Neural cell (in vitro differentiated cells): ENCODE data around the gene TIMM23. TPM values are rescaled to one million over a fixed set of nuclear protein-coding genes. Genes with fewer than 3 reads are reported as not detected.

Experiments used
- H2AFZ ChIP-seq: fragments of 200-600, 300-800 bp; sonication (generic), shearing (Covaris generic); 2 replicates; pipeline ENCODE4 v1.6.0; 2014; ENCODE audit warnings: low read depth, mild to moderate bottlenecking, antibody characterized with exemption, low read length, moderate library complexity
- H3F3A ChIP-seq: fragments of 200-600 bp; shearing (Covaris generic); 2 replicates; pipeline ENCODE4 v1.6.1; 2016; ENCODE audit warnings: mild to moderate bottlenecking, moderate library complexity, mixed read lengths, antibody characterized with exemption, low read length; ENCODE audit not compliant: insufficient read depth, poor library complexity, severe bottlenecking
- H3K27ac ChIP-seq: fragments of 200-600, 300-800 bp; sonication (generic), shearing (Covaris generic); 2 replicates; pipeline ENCODE4 v1.5.1; 2014; ENCODE audit warnings: mild to moderate bottlenecking, low read length, moderate library complexity
- H3K27me3 ChIP-seq: fragments of 300-800, 200-600 bp; sonication (generic), shearing (Covaris generic); 2 replicates; pipeline ENCODE4 v1.6.0; 2014; ENCODE audit warnings: mild to moderate bottlenecking, low read depth, low read length, moderate library complexity; ENCODE audit not compliant: insufficient read depth
- H3K36me3 ChIP-seq: fragments of 300-800, 200-600 bp; sonication (generic), shearing (Covaris generic); 2 replicates; pipeline ENCODE4 v1.5.1; 2014; ENCODE audit warnings: mild to moderate bottlenecking, antibody characterized with exemption, low read length, moderate library complexity; ENCODE audit not compliant: insufficient read depth
- H3K4me2 ChIP-seq: fragments of 300-800, 200-600 bp; sonication (generic), shearing (Covaris generic); 2 replicates; pipeline ENCODE4 v1.6.0; 2014; ENCODE audit warnings: mild to moderate bottlenecking, low read length
- H3K4me3 ChIP-seq: fragments of 300-800, 200-600 bp; sonication (generic), shearing (Covaris generic); 2 replicates; pipeline ENCODE4 v1.5.1; 2014; ENCODE audit warnings: mild to moderate bottlenecking, low read length, moderate library complexity
- H3K79me2 ChIP-seq: fragments of 200-600 bp; shearing (Covaris generic); replicated peaks from 2 replicates; pipeline ENCODE4 v1.6.0; 2014; ENCODE audit warnings: mild to moderate bottlenecking, low read length, moderate library complexity; ENCODE audit not compliant: insufficient read depth
- H3K9ac ChIP-seq: fragments of 300-800, 200-600 bp; sonication (generic), shearing (Covaris generic); 2 replicates; pipeline ENCODE4 v1.6.1; 2016; ENCODE audit warnings: mild to moderate bottlenecking, low read length, mixed read lengths
- H3K9me2 ChIP-seq: fragments of 200-600 bp; shearing (Covaris generic); 2 replicates; pipeline ENCODE4 v1.6.1; 2016; ENCODE audit warnings: mild to moderate bottlenecking, low read length, mixed read lengths; ENCODE audit not compliant: insufficient read depth
- H3K9me3 ChIP-seq: fragments of 200-600, 300-800 bp; sonication (generic), shearing (Covaris generic); 2 replicates; pipeline ENCODE4 v1.6.1; 2016; ENCODE audit warnings: mild to moderate bottlenecking, mixed run types, low read length, moderate library complexity, mixed read lengths
- H4K20me1 ChIP-seq: fragments of 200-600 bp; shearing (Covaris generic); 2 replicates; pipeline ENCODE4 v1.6.1; 2016; ENCODE audit warnings: mild to moderate bottlenecking, mixed run types; ENCODE audit not compliant: insufficient read depth
- EP300 ChIP-seq: fragments of 450-650 bp; conservative IDR thresholded peaks from 2 replicates; pipeline ENCODE4 v1.6.1; 2014; ENCODE audit warnings: antibody characterized with exemption, mild to moderate bottlenecking, moderate library complexity; ENCODE audit not compliant: poor library complexity, severe bottlenecking
- EZH2 ChIP-seq: fragments of 200-600, 300-800 bp; shearing (Covaris generic), sonication (generic); IDR thresholded peaks from 2 replicates; pipeline ENCODE4 v1.6.1; 2014; ENCODE audit warnings: antibody characterized with exemption, low read length, borderline replicate concordance, mild to moderate bottlenecking; ENCODE audit not compliant: insufficient read depth, poor library complexity, severe bottlenecking
- MXI1 ChIP-seq: fragments of 450-650 bp; conservative IDR thresholded peaks from 2 replicates; pipeline ENCODE4 v1.6.1; 2014; ENCODE audit warnings: antibody characterized with exemption, mild to moderate bottlenecking; ENCODE audit not compliant: poor library complexity, severe bottlenecking
- POLR2AphosphoS5 ChIP-seq: IDR thresholded peaks from 2 replicates; pipeline ENCODE4 v1.6.1; 2012
- RAD21 ChIP-seq: fragments of 450-650 bp; conservative IDR thresholded peaks from 2 replicates; pipeline ENCODE4 v1.6.1; 2014; ENCODE audit warnings: antibody characterized with exemption, mild to moderate bottlenecking, moderate library complexity
- SMC3 ChIP-seq: fragments of 450-650 bp; conservative IDR thresholded peaks from 2 replicates; pipeline ENCODE4 v1.6.1; 2014; ENCODE audit warnings: antibody characterized with exemption, mild to moderate bottlenecking, moderate library complexity; ENCODE audit not compliant: poor library complexity
- TAF1 ChIP-seq: IDR thresholded peaks from 2 replicates; pipeline ENCODE4 v1.6.1; 2012; ENCODE audit warnings: low read depth
- polyA plus RNA-seq: library from polyadenylated mRNA; depleted of rRNA; stranded (reverse); fragments of >200 nt; gene quantifications from 2 replicates; pipeline ENCODE4 v1.2.3, GENCODE V29; 2014
- TF ChIP-seq, protein P1 (sequence below): fragments of 450-650 bp; IDR thresholded peaks from 2 replicates; pipeline ENCODE4 v1.5.1; 2014; ENCODE audit warnings: antibody characterized with exemption, mild to moderate bottlenecking, moderate library complexity; ENCODE audit not compliant: poor library complexity, severe bottlenecking
- TF ChIP-seq, protein P2 (sequence below): IDR thresholded peaks from 2 replicates; pipeline ENCODE4 v1.6.1; 2012; ENCODE audit warnings: borderline replicate concordance

TIMM23 gene
- polyA plus RNA-seq, 1 donor from 2014 or later = 67.0 TPM

DNA sequence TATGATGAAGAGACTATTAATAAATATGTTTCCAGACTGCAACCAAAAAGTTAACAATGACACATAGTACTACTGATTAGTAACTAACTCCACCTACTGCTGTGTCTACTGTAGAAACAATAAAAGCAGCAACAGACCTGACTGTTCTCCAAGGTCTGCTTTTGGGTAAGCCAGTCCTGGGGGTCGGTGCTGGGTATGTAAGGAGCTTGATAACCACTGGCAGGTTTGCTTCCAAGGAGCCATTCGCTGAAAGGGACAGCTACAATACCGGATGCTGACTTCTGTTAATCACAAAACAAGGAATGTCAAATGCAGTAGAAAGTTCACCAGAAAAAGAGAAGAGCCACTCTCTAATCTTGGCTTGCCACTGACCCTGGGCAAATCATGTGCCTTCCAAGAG is 40.5 kb downstream of the TIMM23 start:
- H2AFZ ChIP-seq = no peak overlapping the region
- no peaks in the 10 kb centered on the region for H4K20me1 ChIP-seq
- no peaks in the 10 kb centered on the region for H3F3A ChIP-seq
- H3K9ac ChIP-seq = no peak overlapping the region
- no peak overlapping the region for H3K4me2 ChIP-seq
- H3K9me2 ChIP-seq = no peaks in the 10 kb centered on the region
- TF ChIP-seq, protein P1, sequence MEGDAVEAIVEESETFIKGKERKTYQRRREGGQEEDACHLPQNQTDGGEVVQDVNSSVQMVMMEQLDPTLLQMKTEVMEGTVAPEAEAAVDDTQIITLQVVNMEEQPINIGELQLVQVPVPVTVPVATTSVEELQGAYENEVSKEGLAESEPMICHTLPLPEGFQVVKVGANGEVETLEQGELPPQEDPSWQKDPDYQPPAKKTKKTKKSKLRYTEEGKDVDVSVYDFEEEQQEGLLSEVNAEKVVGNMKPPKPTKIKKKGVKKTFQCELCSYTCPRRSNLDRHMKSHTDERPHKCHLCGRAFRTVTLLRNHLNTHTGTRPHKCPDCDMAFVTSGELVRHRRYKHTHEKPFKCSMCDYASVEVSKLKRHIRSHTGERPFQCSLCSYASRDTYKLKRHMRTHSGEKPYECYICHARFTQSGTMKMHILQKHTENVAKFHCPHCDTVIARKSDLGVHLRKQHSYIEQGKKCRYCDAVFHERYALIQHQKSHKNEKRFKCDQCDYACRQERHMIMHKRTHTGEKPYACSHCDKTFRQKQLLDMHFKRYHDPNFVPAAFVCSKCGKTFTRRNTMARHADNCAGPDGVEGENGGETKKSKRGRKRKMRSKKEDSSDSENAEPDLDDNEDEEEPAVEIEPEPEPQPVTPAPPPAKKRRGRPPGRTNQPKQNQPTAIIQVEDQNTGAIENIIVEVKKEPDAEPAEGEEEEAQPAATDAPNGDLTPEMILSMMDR = no peak
- TF ChIP-seq POLR2AphosphoS5 (no peak), RAD21 (no peak), TAF1 (no peak), MXI1 (no peak), EP300 (no peak), SMC3 (no peak), EZH2 (no peak)
- TF ChIP-seq, protein P2, sequence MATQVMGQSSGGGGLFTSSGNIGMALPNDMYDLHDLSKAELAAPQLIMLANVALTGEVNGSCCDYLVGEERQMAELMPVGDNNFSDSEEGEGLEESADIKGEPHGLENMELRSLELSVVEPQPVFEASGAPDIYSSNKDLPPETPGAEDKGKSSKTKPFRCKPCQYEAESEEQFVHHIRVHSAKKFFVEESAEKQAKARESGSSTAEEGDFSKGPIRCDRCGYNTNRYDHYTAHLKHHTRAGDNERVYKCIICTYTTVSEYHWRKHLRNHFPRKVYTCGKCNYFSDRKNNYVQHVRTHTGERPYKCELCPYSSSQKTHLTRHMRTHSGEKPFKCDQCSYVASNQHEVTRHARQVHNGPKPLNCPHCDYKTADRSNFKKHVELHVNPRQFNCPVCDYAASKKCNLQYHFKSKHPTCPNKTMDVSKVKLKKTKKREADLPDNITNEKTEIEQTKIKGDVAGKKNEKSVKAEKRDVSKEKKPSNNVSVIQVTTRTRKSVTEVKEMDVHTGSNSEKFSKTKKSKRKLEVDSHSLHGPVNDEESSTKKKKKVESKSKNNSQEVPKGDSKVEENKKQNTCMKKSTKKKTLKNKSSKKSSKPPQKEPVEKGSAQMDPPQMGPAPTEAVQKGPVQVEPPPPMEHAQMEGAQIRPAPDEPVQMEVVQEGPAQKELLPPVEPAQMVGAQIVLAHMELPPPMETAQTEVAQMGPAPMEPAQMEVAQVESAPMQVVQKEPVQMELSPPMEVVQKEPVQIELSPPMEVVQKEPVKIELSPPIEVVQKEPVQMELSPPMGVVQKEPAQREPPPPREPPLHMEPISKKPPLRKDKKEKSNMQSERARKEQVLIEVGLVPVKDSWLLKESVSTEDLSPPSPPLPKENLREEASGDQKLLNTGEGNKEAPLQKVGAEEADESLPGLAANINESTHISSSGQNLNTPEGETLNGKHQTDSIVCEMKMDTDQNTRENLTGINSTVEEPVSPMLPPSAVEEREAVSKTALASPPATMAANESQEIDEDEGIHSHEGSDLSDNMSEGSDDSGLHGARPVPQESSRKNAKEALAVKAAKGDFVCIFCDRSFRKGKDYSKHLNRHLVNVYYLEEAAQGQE = no peak
- H3K4me3 ChIP-seq = no peak overlapping the region
- no peak overlapping the region for H3K27ac ChIP-seq
- H3K9me3 ChIP-seq = no peaks in the 10 kb centered on the region
- no peaks in the 10 kb centered on the region for H3K27me3 ChIP-seq
- H3K79me2 ChIP-seq = peaks cover 18% of the 10 kb centered on the region
- peaks cover 11% of the 10 kb centered on the region for H3K36me3 ChIP-seq

DNA sequence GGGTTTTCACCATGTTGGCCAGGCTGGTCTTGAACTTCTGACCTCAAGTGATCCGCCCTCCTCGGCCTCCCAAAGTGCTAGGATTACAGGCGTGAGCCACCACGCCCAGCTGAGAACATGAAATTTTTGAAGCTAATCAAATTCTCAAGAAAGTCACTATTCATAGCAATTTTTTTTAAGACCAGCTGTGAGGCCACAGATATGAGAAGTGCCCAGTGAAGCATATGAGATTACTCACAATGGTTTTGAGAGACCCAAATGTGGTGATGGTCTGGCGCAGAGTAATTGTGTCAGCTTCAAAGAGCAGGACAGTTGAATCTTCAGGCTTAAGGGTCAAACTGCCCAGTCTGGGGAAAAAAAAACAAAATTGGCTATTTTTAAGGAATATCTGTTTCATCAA is 41.9 kb downstream of the TIMM23 start:
- H3K27me3 ChIP-seq = no peaks in the 10 kb centered on the region
- peaks cover 31% of the 10 kb centered on the region for H3K79me2 ChIP-seq
- peaks cover 5% of the 10 kb centered on the region for H3K36me3 ChIP-seq
- H2AFZ ChIP-seq = no peak overlapping the region
- no peaks in the 10 kb centered on the region for H3K9me3 ChIP-seq
- H3K9ac ChIP-seq = no peak overlapping the region
- no peaks in the 10 kb centered on the region for H3K9me2 ChIP-seq
- no peak overlapping the region for H3K4me3 ChIP-seq
- H3F3A ChIP-seq = no peaks in the 10 kb centered on the region
- no peak overlapping the region for H3K27ac ChIP-seq
- H3K4me2 ChIP-seq = no peak overlapping the region
- TF ChIP-seq TAF1 (no peak), EZH2 (no peak), POLR2AphosphoS5 (no peak), MXI1 (no peak), RAD21 (no peak), SMC3 (no peak), EP300 (no peak)
- TF ChIP-seq, protein P2 = no peak
- TF ChIP-seq, protein P1 = no peak
- peaks cover 4% of the 10 kb centered on the region for H4K20me1 ChIP-seq
